NCI-H187 treated with DMSO at 0.1 percent for 48 hours (cell line): ENCODE data around the gene PROZ.

Experiments used
- DNase-seq: peaks from one replicate; lab custom pipeline; 2025; lab: John Stamatoyannopoulos, UW

Gene PROZ

DNA sequence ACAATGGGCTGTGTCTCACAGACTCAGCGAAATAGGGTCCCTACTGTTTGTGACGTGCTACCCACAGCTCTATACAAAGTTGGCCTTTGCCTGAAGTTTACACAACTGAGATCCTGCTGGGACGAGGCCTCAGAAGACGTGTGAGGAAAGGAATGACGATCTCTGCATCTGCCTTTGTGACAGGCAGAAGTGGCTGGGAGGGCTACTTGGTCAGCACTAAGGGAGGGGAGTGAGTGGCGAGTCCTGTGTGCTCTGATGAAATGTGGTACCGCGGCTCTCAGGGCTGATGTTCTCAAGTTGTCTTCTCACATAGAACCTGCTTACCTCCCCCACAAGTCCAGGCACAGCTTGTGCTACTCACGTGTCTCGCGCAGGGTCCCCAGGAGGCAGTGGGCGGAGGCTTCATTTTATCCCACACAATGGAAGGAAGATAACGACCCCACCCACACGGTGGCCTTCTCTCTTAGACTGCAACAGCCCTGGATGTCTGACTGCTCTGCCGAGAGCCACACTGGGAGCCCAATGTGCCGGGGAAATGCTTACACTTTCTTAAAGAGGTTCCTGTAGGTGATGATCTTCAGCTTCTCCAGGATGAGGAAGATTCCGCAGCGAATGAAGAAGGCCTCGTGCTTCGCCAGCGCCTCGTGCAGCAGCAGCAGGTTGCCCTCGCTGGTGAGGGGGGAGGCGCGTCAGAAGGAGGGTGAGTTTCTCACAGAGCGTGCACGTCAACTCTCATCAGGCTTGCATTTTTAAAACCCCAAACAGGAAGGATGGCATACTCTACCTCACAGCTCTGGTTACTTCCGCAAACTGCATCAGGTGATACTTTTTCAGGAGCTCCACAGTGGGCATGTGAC, 21.2 kb downstream of the PROZ start:
- DNase-seq, result no peak

DNA sequence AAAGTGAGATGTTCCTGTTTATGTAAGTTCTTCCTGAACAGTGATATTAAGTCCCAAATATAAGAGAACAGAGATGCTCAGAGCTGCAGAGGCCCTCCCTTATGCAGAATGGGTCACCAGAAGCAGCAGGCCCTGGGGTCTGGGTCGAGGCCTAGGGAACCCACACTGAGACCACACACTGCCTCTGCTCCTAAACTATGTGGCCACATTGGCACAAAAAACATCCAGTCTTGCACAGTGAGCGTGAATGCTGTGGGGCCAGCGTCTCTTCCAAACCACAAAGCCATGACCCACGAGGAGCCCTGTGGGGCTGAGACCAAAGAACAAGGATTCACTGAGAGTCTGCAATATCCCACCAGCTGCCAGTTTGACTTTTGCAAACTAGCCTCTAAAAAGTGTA, 23.6 kb downstream of the PROZ start:
- no peak for DNase-seq

DNA sequence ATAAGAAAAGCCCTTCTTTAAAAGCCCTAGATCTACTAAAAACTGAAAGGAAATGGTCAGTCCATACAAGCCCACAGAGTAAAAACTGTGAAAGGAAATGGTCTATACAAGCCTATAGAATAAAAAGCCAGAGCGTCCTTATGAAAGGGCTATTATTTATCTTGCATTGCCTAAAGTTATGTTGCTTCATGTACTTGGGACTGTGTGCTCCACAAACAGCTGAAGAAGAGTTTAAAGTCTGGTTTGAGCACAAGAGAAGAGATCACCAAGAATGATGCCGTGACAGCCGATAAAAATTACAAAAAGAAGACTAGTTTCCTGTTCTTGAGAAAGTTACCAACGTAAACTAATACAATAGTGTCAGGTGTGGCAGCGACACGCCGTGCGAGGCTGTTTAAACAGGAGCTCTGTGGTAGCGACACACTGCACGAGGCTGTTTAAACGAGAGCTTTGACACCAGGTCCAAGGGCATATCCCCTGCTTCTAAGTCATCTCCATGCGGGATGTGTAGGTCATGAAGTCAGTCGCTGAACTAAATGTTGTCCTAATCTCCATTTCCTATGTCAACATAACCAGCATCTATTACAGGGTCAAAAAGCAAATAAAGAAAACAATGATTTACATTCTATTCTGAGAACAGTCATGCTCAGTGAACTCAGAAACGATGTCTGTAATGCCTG, 25.1 kb downstream of the PROZ start:
- no peak for DNase-seq

DNA sequence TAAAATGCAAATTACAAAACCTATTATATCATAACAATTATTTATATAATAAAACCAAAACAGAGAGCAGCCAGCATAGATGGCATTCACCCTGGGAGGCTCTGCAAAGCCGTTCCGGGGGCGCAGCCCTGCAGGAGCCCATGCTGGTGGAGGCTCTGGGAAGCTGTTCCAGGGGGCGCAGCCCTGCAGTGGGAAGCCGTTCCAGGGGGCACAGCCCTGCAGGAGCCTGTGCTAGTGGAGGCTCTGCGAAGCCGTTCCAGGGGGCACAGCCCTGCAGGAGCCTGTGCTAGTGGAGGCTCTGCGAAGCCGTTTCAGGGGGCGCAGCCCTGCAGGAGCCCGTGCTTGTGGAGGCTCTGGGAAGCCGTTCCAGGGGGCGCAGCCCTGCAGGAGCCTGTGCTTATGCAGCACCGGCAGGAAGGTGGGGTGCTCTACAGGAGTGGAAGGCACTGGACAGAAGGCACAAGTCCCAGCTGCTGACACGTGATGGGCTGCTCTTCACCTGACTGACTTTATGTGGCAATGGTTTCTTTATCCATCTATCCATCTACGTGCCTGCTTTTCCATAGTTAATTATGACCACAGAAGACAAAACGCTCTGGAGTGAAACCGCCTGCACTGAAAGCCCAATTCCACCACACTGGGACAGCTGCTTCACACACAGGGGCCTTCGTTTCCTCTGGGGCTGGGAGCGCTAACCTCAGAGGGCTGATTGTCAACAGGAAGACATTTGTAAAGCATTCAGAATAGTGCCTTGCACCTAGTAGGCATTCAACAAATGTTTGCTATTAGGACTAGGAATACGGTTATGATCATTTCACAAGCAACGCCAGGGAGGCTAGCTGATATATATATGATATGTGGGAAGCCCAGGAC, 26.4 kb downstream of the PROZ start:
- DNase-seq, result no peak

DNA sequence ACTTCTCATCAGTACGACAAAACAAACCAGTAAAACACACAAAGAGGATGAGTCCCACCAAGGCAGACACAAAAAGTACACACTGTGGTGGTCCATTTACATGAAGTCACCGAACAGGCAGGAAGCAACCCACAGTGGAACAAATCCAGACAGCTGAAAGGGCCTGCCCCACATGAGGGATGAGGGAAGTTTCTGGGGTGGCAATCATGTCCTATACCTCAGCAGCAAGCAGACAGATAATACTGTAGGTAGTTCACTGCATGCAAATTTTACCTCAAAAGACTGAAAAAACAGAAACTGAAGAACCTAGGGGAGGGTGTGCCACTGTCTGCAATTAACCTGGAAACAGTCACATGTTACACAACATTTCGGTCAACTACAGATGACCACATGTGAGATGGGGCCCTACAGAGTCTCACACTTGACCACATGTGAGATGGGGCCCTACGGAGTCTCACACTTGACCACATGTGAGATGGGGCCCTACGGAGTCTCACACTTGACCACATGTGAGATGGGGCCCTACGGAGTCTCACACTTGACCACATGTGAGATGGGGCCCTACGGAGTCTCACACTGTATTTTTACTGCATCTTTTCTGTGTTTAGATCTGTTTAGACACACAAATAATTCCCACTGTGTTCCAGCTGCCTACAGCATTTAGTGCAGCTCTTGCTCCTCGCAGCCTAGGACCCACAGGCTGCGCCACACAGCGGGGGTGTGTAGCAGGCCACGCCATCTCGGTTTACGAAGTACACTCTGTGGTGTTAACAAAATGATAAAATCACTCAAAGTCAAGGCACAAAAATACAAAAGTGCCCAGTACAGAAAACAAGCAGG, 27.8 kb downstream of the PROZ start:
- no peak for DNase-seq

DNA sequence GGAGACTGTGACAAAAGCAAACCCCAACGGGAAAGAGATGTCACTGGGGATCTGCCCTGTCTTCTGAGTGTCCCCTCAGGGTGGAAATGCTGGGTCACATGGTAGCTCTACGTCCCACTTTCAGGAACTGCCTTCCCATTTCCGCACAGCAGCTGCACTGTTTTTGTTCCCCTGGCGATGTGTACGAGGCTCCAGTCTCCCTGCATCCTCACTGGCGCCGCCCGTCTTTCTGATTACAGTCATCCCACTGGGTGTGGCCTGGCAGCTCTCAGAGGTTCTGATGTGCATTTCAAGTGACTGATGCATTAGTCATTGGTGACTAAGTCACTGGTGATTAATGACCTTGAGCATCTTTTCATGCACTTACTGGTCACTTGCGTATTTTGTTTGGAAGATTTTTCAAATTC, 28.8 kb downstream of the PROZ start:
- no peak for DNase-seq

DNA sequence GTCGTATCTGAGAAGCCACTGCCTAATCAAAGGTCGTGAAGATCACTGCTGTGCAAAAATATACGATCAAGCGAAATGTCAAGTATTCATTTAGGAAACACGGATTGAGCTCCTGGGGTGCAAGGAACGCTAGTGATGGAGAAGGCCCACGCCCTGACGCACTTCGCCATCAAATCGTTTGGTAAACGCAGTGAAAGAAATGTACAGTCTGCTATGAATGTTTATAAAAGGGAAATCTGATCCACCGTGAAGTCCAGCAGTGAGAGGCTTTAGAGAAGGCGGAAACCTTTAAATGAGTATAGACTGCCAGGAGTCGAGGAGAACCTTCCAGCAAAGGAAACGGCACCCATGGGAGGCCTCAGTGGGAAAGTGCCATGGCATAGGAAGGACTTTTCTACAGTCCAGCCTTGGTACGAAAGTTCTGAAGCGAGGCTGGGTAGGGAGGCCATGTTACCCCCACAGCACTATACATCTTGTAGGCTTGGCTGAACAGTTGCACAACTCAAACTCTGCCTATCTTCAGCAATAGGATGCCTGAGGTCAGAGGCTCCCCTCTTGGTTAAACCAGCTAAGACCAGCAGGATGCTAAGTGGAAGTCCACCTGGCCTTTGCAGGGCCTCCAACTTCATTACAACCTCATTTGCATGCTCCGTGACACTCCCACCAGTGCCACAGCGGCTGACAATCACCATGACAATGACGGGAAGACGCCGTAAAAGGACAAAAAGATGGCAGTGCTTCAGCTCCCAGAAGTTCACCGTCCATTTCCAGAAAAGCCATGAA, 29.6 kb downstream of the PROZ start:
- peak; percentile 16 for DNase-seq

DNA sequence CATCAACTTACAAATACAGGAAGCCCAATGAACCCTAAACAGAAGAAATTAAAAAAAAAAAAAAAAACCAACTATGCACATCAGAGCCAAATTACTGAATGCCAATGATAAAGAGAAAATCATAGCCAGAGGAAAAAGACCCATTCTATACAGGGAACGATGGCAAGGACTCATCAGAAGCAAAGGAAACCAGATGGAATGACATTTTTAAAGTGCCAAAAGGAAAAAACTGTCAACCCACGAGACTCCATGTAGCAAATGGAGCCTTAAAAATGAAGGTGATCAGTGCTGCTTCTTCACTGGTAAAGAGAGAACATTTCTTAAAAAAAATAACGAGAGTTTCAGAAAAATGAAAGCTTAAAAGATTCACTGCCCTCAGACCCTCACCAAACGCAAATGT, 31.7 kb downstream of the PROZ start:
- no peak for DNase-seq

DNA sequence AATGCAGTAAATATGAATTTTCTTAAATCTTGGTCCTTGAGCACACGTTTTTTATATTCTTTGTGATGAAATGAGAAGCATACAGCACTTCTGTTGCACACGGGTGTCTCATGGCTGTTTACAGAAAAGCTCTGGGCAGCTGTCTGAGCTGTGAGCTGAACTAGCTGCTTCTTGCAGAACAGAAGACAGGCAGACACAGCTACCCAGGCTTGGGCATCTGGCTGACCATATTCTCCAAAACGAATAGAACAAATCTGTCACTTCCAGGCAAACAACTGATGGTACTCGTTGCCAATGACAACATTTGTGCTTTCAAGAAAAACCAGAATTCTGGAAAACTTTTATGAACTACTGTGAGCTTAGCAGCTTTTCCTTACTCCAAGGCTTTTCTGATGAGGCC, 33.8 kb downstream of the PROZ start:
- no peak for DNase-seq

DNA sequence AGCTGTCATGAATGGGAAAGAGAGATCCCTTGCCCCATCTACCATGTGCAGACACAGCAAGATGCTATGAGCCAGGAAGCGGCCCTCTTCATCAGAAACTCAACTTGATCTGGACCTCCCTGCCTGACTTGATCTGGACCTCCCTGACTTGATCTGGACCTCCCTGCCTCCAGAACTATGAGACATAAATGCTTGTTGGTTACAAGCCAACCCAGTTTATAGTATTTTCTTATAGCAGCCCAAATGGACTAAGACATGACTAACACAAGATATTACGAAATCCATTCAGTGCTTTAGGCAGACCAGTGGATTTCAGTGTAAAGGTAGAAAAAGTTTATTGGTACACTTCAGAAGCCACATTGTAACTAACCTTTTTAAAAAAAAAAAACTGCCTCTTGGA, 34.5 kb downstream of the PROZ start:
- no peak for DNase-seq

DNA sequence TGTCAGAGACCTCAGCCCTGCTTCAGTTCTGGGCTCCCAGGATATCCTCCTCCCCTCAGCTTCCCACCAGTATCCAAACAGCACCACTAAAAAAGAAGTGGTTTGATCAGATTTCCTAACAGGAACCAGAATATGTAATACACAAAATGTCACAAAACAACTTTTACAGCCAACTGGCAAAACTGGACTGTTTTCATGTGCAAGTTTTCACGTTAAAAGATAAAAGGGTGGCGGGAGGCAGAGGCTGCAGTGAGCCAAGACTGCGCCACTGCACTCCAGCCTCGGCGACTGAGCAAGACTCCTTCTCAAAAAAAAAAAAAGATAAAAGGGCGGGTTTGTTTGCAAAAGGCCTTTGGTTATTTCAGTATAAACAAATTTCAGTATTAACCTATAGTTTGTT, 36.9 kb downstream of the PROZ start:
- DNase-seq, result no peak

DNA sequence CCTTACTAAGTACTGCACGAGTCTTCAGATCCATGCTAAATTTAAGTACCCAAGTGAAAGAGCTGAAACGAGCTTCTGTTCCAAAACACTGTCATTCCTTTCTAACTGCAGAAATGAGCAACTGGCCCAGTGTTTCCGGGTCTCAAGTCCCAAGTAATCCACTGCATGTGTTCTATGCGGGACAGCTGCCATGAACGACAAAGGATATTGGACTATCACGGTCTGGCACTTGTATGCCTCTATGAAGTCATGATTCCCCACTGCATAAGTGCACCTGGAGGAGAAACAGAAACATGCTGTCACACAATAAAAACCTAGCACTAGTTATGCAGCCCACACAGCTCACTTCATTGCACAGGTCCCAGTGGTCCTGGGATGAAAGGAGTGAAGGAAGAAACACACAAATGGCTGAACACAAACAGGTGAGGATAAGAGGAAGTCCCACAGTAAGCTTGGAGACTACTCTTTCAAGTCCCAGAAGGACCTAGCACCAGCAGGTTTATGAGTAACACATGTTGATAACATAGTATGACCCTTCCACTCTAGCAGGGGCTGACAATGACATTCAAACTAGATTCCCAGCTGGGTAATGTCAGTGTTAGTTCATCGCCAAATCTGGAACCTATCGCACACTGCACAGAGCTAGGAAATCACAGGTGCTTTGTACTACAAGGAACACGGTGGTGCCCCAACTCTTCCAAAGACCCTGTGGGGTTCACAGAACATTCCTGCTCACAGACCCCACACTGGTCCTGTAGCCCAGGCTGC, 38.7 kb downstream of the PROZ start:
- DNase-seq, result no peak

DNA sequence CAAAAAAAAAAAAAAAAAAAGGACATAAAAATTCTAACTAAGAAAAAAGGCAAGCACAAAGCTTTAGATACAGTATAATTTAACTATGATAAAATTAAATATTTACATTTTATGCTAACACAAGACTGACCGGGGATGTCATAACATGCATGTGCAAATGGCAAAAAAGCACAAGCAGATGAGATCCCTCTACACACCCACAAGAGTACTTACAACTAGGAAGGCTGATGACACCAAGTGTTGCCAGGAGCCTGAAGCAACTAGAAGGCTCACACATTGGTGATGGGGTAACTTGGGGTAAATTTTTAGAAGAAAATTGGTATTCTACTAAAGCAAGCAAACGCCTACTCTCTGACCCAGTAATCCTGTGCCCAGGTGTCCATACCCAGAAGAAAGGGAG, 43.4 kb downstream of the PROZ start:
- no peak for DNase-seq

DNA sequence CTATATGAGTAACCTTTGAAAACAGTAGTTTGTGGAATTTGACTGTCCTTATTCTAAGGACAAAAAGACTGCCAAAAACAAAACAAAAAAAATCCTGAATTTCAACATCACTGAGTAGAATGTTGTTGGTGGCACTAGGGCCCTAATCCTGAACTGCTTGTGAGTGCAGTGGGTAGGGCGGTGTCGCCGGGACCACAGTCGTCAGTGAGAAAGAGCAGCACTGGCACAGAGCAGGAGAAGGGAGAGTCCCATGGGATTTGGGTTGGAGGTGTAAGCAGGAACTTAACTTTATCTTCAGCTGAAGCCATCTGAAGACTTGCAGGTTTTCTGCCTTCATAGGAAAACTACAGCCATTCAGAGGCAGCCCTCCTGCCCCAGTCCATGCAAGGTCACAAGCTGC, 44.5 kb downstream of the PROZ start:
- no peak for DNase-seq

DNA sequence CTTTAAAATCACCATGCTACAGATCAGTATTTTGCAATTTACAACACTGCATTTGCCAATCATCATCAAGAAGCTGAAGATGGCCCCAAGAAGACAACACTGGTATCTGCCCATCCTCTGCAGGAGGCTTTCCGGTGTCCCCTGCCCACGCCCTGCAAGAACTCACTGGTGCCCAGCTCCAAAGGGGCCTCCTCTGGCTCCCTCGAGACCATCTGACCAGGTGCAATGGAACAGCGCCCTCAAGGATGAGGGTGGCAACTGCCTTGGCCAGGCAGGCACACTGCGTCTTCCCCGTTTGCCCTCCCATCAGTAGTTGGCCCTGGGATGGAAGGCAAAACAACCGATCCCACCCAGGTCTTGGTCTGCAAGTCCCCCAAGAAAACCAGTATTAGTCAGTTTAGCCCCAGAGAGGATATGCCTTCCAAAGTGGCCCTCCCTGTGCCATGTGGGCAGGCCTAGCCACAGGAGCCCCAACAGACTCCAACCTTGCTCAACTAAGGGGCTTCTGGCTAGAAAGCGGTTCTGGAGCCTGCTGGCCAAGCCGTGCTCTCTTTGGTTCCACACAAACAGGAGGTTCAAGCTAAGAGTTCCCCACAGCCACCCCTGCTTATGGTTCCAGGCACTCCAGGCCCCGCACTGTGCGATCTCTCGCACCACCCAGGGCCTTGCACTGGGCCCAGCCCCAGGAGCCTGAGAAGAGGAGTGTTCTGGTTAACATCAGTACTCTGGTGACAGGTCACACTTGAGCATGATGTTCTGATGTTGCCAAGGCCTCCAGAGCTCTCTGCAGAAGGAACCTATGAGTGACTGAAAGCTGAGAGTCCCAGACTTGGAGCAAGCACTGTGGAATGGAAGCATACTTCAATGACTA, 45.3 kb downstream of the PROZ start:
- no peak for DNase-seq

DNA sequence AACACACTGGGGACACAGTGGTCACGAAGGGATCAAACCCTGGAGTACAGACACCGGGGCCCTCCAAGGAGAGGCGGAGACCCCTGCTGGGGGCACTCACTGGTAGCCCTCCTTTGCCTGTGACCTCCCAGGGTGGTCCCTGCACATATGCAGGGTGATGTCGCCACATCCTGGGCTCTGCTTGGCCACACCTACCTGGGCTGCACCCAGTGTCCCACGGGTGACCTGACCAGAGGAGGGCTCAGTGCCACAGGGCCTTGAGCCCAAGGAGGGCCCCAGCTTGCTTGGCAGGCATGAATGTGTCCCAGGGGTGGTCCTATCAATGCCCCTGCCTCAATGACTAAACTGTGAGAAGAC, 45.9 kb downstream of the PROZ start:
- DNase-seq, result no peak

DNA sequence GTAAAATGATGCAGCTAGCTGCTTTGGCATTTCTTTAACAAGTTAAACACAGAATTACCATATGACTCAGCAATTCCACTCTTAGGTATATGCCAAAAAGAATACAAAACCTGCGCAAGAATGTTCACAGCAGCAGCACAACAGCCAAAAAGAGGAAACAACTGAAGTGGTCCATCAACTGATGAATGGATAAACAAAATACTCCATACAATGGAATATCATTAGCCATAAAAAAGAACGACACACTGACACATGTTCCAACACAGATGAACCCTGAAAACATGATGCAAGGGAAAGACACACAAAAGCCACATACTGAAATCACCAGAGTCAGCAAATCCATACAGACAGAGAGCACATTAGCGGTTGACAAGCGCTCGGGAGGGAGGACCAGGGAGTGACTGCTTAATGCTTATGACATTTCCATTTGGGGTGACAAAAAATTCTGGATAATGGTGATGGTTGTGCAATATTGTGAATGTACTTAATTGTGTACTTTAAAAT, 47.0 kb downstream of the PROZ start:
- no peak for DNase-seq

DNA sequence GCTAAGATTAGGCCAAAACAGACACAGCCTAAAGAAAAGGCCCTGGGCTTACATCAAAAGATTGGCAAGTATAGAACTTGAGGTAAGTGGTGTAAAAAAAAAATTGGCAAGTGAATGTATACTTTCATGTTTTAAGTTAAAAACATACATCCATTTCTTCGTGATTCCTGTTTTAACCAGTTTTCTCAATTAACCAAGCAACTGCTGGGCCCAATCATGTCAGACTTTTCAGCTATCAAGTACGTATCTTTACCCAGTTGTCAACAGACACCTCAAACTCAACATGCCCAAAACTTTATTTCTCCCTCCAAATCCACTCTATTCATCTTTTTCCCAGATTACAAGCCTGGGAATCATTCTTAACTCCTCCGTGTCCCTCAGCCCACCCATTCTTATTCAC, 49.0 kb downstream of the PROZ start:
- DNase-seq, result no peak

DNA sequence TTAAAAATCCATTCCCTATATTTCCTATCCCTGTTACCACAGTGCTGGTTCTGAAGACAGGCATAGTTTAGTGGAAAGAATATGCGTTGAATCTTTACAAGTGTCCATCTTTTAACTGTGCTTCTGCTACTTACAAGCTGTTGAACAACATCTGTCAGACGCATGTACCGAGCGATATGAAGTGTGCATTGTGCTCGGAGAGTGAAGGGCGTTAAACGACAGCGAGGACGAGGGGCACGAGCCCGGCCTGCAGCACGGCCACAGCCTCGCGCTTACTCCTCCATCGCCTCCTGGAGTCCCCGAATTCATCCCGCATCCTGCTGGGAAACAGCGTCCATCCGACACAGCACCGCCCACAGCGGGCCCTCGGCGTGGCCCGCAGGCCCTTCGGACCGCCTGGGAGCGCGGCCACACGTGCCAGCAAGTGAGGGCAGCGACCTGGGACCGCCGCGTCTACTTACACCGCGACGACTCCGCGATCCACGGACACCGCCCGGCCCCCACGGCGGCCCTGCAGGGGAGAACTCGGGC, 49.5 kb downstream of the PROZ start:
- DNase-seq, result no peak
